Measurements from ENCODE around the gene ADORA3. TPM values are rescaled to one million over a fixed set of nuclear protein-coding genes. Genes with fewer than 3 reads are reported as not detected.

ADORA3 gene
- total and polyA plus RNA-seq, 2 of the 8 experiments (the other 6 are each of a cell fraction or from before 2014, with no cell fraction given), result 0.03 TPM; not detected in 1

DNA sequence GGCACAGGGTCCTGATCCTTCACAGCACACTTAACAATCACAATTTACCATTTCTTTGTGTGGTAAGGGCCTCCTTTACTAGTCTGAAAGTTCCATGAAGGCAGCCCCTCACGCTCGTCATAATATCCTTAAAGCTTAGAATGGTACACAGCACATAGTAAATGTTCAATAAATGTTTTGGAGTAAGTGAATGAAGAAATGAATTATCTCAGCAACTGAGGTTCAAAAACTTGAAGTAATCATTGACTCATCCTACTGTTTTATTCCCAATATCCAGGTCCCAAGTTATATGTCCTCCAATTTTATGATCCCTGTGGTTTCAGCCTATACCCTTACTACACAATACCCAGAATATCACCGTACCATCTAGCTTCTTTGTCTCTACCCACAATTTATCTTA lies 31.9 kb downstream of the ADORA3 start:
- WGBS, 2 experiments (ENCODE audit: extremely low coverage in 1 of 2, insufficient coverage in 1 of 2, insufficient read length in 1 of 2, insufficient replicate concordance in 2 of 2, low coverage in 1 of 2, low lambda C conversion rate in 2 of 2, missing lambda C conversion rate in 1 of 2), result 87% methylated on average over 3 of the region's 3 CpGs; no CpG with 5 or more reads in 1 of the 2 experiments
- Histone ChIP-seq H3K9me3 (ENCODE audit: insufficient read depth in 2 of 2, low read depth in 1 of 2, low read length in 1 of 2) (no peaks in the 10 kb centered on the region), H4K20me1 (replicated peaks in 1 of 2; ENCODE audit: control insufficient read depth in 1 of 2, insufficient read depth in 2 of 2, low read length in 2 of 2) (no peaks in the 10 kb centered on the region), H3K23me2 (ENCODE audit: low read depth, low read length) (no peaks in the 10 kb centered on the region), H3K56ac (replicated peaks; ENCODE audit: insufficient read length, low read depth, low read length) (no peak overlapping the region), H2BK20ac (ENCODE audit: low read length) (no peak overlapping the region), H2AFZ (ENCODE audit: low read length) (no peak overlapping the region), H3K79me1 (ENCODE audit: low read depth, low read length) (no peaks in the 10 kb centered on the region), H3K4ac (replicated peaks; ENCODE audit: insufficient read length, low read depth, low read length) (no peak overlapping the region), H3K36me3 (ENCODE audit: control insufficient read depth in 2 of 4, insufficient read depth in 4 of 4, low read length in 3 of 4) (peaks cover 0 to 3% (median 0%) of the 10 kb centered on the region in 4 experiments; a peak in 3 of 8 replicates), H3K27ac (ENCODE audit: low read depth, low read length) (no peak overlapping the region), H3K4me2 (ENCODE audit: insufficient read depth in 1 of 2, low read depth in 2 of 2, low read length in 2 of 2) (no peak overlapping the region), H3K18ac (ENCODE audit: extremely low read depth, low read length) (no peak overlapping the region), H3K9ac (replicated peaks in 1 of 4; ENCODE audit: extremely low read depth in 1 of 4, low read depth in 3 of 4, low read length in 3 of 4) (no peak overlapping the region), H4K8ac (ENCODE audit: extremely low read depth, insufficient read depth, low read length) (no peak overlapping the region), H3K79me2 (ENCODE audit: control insufficient read depth in 1 of 2, insufficient read depth in 2 of 2, low read length in 2 of 2) (no peaks in the 10 kb centered on the region), H3K4me3 (ENCODE audit: extremely low read depth in 1 of 4, insufficient read depth in 2 of 4, low read depth in 3 of 4, low read length in 4 of 4) (no peak overlapping the region), H3K27me3 (replicated peaks in 1 of 4; ENCODE audit: control insufficient read depth in 3 of 4, extremely low read depth in 1 of 4, insufficient read depth in 3 of 4, low read length in 3 of 4) (no peaks in the 10 kb centered on the region), H2BK12ac (ENCODE audit: low read depth, low read length) (no peak overlapping the region), H3K14ac (ENCODE audit: insufficient read length) (no peak overlapping the region), H3K23ac (ENCODE audit: insufficient read length) (no peak overlapping the region), H4K5ac (ENCODE audit: insufficient read length, low read depth, low read length) (no peak overlapping the region), H4K91ac (replicated peaks; ENCODE audit: insufficient read length, low read length) (no peak overlapping the region), H2BK120ac (replicated peaks; ENCODE audit: low read depth, low read length) (no peak overlapping the region), H2AK5ac (ENCODE audit: low read depth, low read length) (no peak overlapping the region), H2BK15ac (ENCODE audit: low read length) (no peak overlapping the region), H3K4me1 (replicated peaks in 1 of 4; ENCODE audit: control insufficient read depth in 3 of 4, insufficient read depth in 4 of 4, low read length in 3 of 4) (no peaks in the 10 kb centered on the region), H2BK5ac (ENCODE audit: low read depth, low read length) (no peak overlapping the region)
- CTCF ChIA-PET (ENCODE audit: partially characterized antibody), result interaction anchor here (0.8 to 2.5 kb wide), 6 partner anchors 9 to 275 kb away, joined by 3 to 6 read pairs (median 4); no protein-coding TSS in a partner anchor
- no peak for DNase-seq (ENCODE audit: low read depth in 1 of 2, low spot score in 2 of 2)
- FAIRE-seq, result no peak
- TF ChIP-seq RFX5 (IDR thresholded peaks at IDR 0.05; ENCODE audit: borderline replicate concordance, low read depth, low read length) (no peak), JUN (IDR thresholded peaks at IDR 0.05; ENCODE audit: low read depth, low read length) (no peak), JUND (IDR thresholded peaks at IDR 0.05; ENCODE audit: low read length) (no peak), SUZ12 (IDR thresholded peaks at IDR 0.05; ENCODE audit: low read length) (no peak)
- POLR2A ChIA-PET (ENCODE audit: partially characterized antibody), result interaction anchor here (0.7 kb wide), 1 partner anchor 31 kb away, joined by 3 read pairs; no protein-coding TSS in a partner anchor

Data from H1 (cell line).